ENCODE results near the gene PDZRN3. TPM values are rescaled to one million over a fixed set of nuclear protein-coding genes. Genes with fewer than 3 reads are reported as not detected.

The PDZRN3 gene
- total and polyA plus RNA-seq, 2 experiments from 2014 or later = 7.5 to 14.0 TPM

DNA sequence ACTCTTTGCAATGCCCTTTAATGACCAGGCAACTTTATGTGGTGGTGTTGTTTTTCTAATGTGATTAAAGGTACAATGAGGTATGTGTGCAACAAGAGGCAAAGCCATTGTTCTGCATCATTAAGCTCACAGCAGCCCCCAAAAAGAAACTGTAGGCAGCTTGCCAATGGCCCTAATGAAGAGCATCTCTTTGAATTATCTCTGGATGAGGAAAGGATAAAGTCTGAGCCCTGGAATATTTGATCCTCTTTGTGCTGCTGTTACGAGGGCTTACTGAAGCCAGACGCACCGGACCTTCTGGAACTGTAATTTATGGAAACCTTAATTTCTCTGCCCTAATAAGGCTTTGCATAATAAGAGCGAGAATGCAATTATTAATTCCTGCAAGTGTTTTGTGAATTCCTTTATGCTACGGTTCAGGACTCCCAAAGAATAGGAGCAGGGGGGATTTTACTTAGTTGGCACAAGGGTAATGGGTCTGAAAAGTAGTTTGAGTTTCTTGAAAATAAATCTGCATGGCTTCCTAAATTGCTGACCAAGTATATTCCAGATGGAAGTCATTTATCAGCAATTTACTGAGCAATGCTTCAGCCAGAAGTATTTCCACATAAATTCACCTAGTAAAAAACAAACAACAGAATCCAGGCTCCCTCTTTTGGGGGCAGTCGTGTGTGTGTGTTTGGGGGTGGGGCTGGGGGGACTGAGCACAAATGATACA is 193.4 kb downstream of the PDZRN3 start (continued):
- TF ChIP-seq ZNF462 (CRISPR knock-in tag; IDR thresholded peaks at IDR 0.05) (no peak), JUNB (IDR thresholded peaks at IDR 0.05; ENCODE audit: unreplicated experiment) (no peak), NANOG (IDR thresholded peaks at IDR 0.05; ENCODE audit: borderline replicate concordance) (no peak), REST (IDR thresholded peaks at IDR 0.05; ENCODE audit: unreplicated experiment) (no peak), ETS1 (IDR thresholded peaks at IDR 0.05) (no peak), POLR2AphosphoS5 (IDR thresholded peaks at IDR 0.05; ENCODE audit: low read depth) (no peak)
